Neuronal stem cell (in vitro differentiated cells): Measurements from ENCODE around the gene AP3D1.

Experiments used
- DNase-seq: peaks from one replicate; pipeline ENCODE4 v3.0.0-alpha.2; 2013; ENCODE audit warnings: low spot score
- H2AFZ ChIP-seq: one replicate; pipeline ENCODE4 v1.6.1; 2013; ENCODE audit warnings: mild to moderate bottlenecking, low read length, inconsistent platforms
- H2AK5ac ChIP-seq: 2 replicates; pipeline ENCODE4 v1.6.1; 2013; ENCODE audit warnings: low read depth, mild to moderate bottlenecking, inconsistent platforms, low read length, moderate library complexity, mixed read lengths
- H2BK120ac ChIP-seq: 2 replicates; pipeline ENCODE4 v1.6.1; 2013; ENCODE audit warnings: low read depth, mild to moderate bottlenecking, inconsistent platforms, low read length, moderate library complexity, mixed read lengths
- H2BK12ac ChIP-seq: one replicate; pipeline ENCODE4 v1.6.1; 2013; ENCODE audit warnings: low read length, inconsistent platforms
- H2BK15ac ChIP-seq: 2 replicates; pipeline ENCODE4 v1.6.1; 2013; ENCODE audit warnings: mild to moderate bottlenecking, low read length, inconsistent platforms, mixed read lengths
- H2BK5ac ChIP-seq: one replicate; pipeline ENCODE4 v1.6.1; 2013; ENCODE audit warnings: inconsistent platforms, mild to moderate bottlenecking, low read length, moderate library complexity
- H3K14ac ChIP-seq: one replicate; pipeline ENCODE4 v1.6.1; 2013; ENCODE audit warnings: low read length, inconsistent platforms
- H3K18ac ChIP-seq: 2 replicates; pipeline ENCODE4 v1.6.1; 2013; ENCODE audit warnings: low read length, inconsistent platforms
- H3K23ac ChIP-seq: 2 replicates; pipeline ENCODE4 v1.6.1; 2013; ENCODE audit warnings: low read depth, mild to moderate bottlenecking, mixed read lengths, low read length, inconsistent platforms; ENCODE audit not compliant: poor library complexity
- H3K27ac ChIP-seq: replicated peaks from 3 replicates; pipeline ENCODE4 v1.5.1; 2013; ENCODE audit warnings: low read length, inconsistent platforms
- H3K27me3 ChIP-seq, 3 experiments: 2 replicates each; pipeline ENCODE4 v1.6.1; 2013; ENCODE audit warnings: low read length in 3 of 3, mild to moderate bottlenecking in 2 of 3, inconsistent platforms in 1 of 3, low read depth in 1 of 3, mixed read lengths in 1 of 3, moderate library complexity in 1 of 3; ENCODE audit not compliant: control insufficient read depth in 3 of 3, insufficient read depth in 3 of 3
- H3K36me3 ChIP-seq, 2 donors: replicated peaks in 1 of 2; 2 replicates each; pipeline ENCODE4 v1.6.1; 2013; ENCODE audit warnings: low read length in 2 of 2; ENCODE audit not compliant: control insufficient read depth in 2 of 2, insufficient read depth in 2 of 2
- H3K4ac ChIP-seq: 2 replicates; pipeline ENCODE4 v1.6.1; 2013; ENCODE audit warnings: inconsistent platforms, mild to moderate bottlenecking, low read length, moderate library complexity
- H3K4me1 ChIP-seq, 2 donors: 1 replicate in 1 of 2; 2 replicates in 1 of 2; pipeline ENCODE4 v1.6.1; 2013; ENCODE audit warnings: low read length in 2 of 2, low read depth in 1 of 2; ENCODE audit not compliant: control insufficient read depth in 2 of 2, insufficient read depth in 1 of 2
- H3K4me2 ChIP-seq: one replicate; pipeline ENCODE4 v1.6.1; 2013; ENCODE audit warnings: mild to moderate bottlenecking, low read length, inconsistent platforms; ENCODE audit not compliant: insufficient read depth, poor library complexity, severe bottlenecking
- H3K4me3 ChIP-seq, 2 donors: 2 replicates each; pipeline ENCODE4 v1.5.1; 2013; ENCODE audit warnings: low read length in 2 of 2, mild to moderate bottlenecking in 2 of 2, inconsistent platforms in 1 of 2, moderate library complexity in 1 of 2
- H3K79me1 ChIP-seq: one replicate; pipeline ENCODE4 v1.6.1; 2013; ENCODE audit warnings: low read depth, mild to moderate bottlenecking, inconsistent platforms, low read length, moderate library complexity
- H3K9ac ChIP-seq: one replicate; pipeline ENCODE4 v1.6.1; 2013; ENCODE audit warnings: mild to moderate bottlenecking, low read depth, low read length, inconsistent platforms; ENCODE audit not compliant: poor library complexity
- H3K9me3 ChIP-seq, 2 donors: replicated peaks in 1 of 2; 2 replicates each; pipeline versions ENCODE3 to v1.6.1; 2013; ENCODE audit warnings: low read length in 2 of 2, mild to moderate bottlenecking in 2 of 2, inconsistent platforms in 1 of 2, low read depth in 1 of 2, mixed read lengths in 1 of 2, moderate library complexity in 1 of 2; ENCODE audit not compliant: control insufficient read depth in 2 of 2, insufficient read depth in 1 of 2
- H4K8ac ChIP-seq: one replicate; pipeline ENCODE4 v1.6.1; 2013; ENCODE audit warnings: low read depth, mild to moderate bottlenecking, inconsistent platforms, low read length, moderate library complexity
- H4K91ac ChIP-seq: one replicate; pipeline ENCODE4 v1.6.1; 2013; ENCODE audit warnings: low read length, low read depth, mild to moderate bottlenecking, inconsistent platforms; ENCODE audit not compliant: poor library complexity
- WGBS, 2 donors: extraction: QIAGEN DNeasy Blood & Tissue Kit; methylation state at CpG; one replicate each; pipeline ENCODE4 v1.1.7; 2013; ENCODE audit warnings: missing lambda C conversion rate in 2 of 2, mixed read lengths in 1 of 2; ENCODE audit not compliant: insufficient read length in 2 of 2, insufficient replicate concordance in 1 of 2; ENCODE audit errors: extremely low coverage in 2 of 2; 5-methylcytosine and 5-hydroxymethylcytosine counted together

AP3D1 gene

GRCh38 chr19:2167896-2168618 lies 16.7 kb upstream of the AP3D1 start:
- no peak overlapping the region for H3K4me2 ChIP-seq
- no CpG with 5 or more reads among the region's 16 CpGs for WGBS, 2 donors
- H3K27me3 ChIP-seq, result no peaks in the 10 kb centered on the region
- DNase-seq, result no peak
- H3K18ac ChIP-seq, result peak overlapping the region; percentile 57
- H2BK15ac ChIP-seq, result no peak overlapping the region
- no peak overlapping the region for H3K4me3 ChIP-seq
- H3K9me3 ChIP-seq, result peaks cover 0 to 1% of the 10 kb centered on the region in 2 donors
- H3K9ac ChIP-seq, result no peak overlapping the region
- no peak overlapping the region for H2BK12ac ChIP-seq
- no peak overlapping the region for H2BK120ac ChIP-seq
- H4K8ac ChIP-seq, result no peak overlapping the region
- H3K27ac ChIP-seq, result no peak overlapping the region
- peak overlapping the region; percentile 28 for H2AK5ac ChIP-seq
- H3K14ac ChIP-seq, result no peak overlapping the region
- peak overlapping the region; percentile 95 for H3K23ac ChIP-seq
- H3K4me1 ChIP-seq, result peaks cover 34 to 36% of the 10 kb centered on the region in 2 donors
- H3K4ac ChIP-seq, result no peak overlapping the region
- peaks cover 27% of the 10 kb centered on the region for H3K79me1 ChIP-seq
- no peak overlapping the region for H2AFZ ChIP-seq
- H4K91ac ChIP-seq, result no peak overlapping the region
- H3K36me3 ChIP-seq, result peaks cover 2 to 23% of the 10 kb centered on the region in 2 donors
- H2BK5ac ChIP-seq, result peak overlapping the region; percentile 39

- Histone ChIP-seq H3K27me3 (no peaks in the 10 kb centered on the region), H3K4me2 (no peak overlapping the region), H2AK5ac (no peak overlapping the region), H3K4me1 (peaks cover 33 to 36% of the 10 kb centered on the region in 2 donors), H3K9ac (no peak overlapping the region), H3K36me3 (peaks cover 2 to 20% of the 10 kb centered on the region in 2 donors), H4K8ac (no peak overlapping the region), H3K79me1 (peaks cover 23% of the 10 kb centered on the region), H3K14ac (no peak overlapping the region), H3K18ac (no peak overlapping the region), H2BK5ac (peak overlapping the region; percentile 39), H2BK15ac (no peak overlapping the region), H3K23ac (no peak overlapping the region), H2AFZ (no peak overlapping the region), H4K91ac (no peak overlapping the region), H2BK120ac (no peak overlapping the region), H3K4me3 (peak overlapping the region in 1 of 2 donors; percentile 12), H3K27ac (no peak overlapping the region), H3K4ac (no peak overlapping the region), H2BK12ac (no peak overlapping the region), H3K9me3 (peaks cover 0 to 1% of the 10 kb centered on the region in 2 donors)
- DNase-seq, result no peak
- WGBS, 2 donors, result no CpG with 5 or more reads among the region's 35 CpGs
These were observed 15.7 kb upstream of the AP3D1 start for GRCh38 chr19:2166741-2167738.

DNA sequence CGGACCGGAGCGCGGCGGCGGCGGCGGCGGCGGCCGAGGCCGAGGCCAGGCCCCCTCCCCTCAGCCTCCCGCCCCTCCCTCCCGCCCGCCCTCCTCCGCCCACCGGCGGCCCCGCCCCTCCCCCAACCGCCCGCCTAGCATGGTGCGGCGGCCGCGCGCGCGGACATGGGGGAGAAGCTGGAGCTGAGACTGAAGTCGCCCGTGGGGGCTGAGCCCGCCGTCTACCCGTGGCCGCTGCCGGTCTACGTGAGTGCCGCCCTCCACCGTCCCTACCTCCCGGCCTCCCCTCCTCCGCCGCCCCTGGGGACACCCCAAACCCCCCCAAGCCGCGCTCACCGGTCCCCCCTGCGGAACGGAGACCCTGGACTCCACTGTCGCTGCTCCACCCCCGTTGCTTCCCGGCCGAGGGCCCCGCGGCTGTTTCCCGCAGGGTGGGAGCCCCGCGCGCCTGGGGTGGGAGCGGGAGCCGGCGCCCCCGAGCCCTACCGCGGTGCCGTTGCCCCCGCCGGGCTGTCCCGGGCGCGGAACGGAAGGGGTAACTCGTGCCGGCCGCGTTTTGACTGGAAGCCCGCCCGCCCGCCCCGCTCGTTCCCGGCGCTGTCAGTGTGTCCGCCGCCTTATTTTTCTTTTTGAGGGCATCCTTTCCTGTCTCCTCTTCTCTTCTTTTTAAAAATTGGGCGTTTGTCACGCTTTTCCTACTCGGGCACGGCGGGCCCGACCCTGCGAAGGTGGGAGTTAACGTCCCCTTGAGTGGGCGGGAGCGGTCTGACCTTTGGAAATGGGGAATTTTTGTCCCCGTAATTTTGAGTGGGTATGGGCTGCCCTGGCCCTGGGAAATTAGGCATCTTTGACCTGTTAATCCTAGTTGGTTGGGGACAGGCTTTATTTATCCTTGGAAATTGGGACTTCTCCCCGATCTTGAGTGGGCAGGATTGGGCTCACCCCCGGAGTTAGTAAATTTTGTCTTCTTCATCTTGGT lies 12.9 kb upstream of the AP3D1 start:
- Histone ChIP-seq H2BK120ac (no peak overlapping the region), H4K91ac (peak overlapping the region; percentile 72), H2BK12ac (no peak overlapping the region), H3K18ac (peak overlapping the region; percentile 97), H3K27me3 (no peaks in the 10 kb centered on the region), H3K36me3 (peaks cover 0 to 13% of the 10 kb centered on the region in 2 donors), H3K4me1 (peaks cover 12 to 14% of the 10 kb centered on the region in 2 donors), H3K23ac (peak overlapping the region; percentile 91), H3K9ac (peak overlapping the region; percentile 94), H2BK15ac (peak overlapping the region; percentile 81), H3K4ac (peak overlapping the region; percentile 89), H3K27ac (peak overlapping the region; percentile 80), H4K8ac (no peak overlapping the region), H2AFZ (peak overlapping the region; percentile 87), H3K9me3 (no peaks in the 10 kb centered on the region), H2AK5ac (peak overlapping the region; percentile 70), H2BK5ac (peak overlapping the region; percentile 71), H3K14ac (peak overlapping the region; percentile 94), H3K79me1 (peaks cover 13% of the 10 kb centered on the region), H3K4me2 (peak overlapping the region; percentile 93), H3K4me3 (peak overlapping the region; percentile 79 to 93)
- WGBS, 2 donors, result no CpG with 5 or more reads among the region's 95 CpGs
- no peak for DNase-seq
